Kidney glomerular epithelial cell (primary cell): ENCODE results near the gene N4BP2.

Experiments
- DNase-seq: peaks from one replicate; lab custom pipeline; 2025; lab: John Stamatoyannopoulos, UW

N4BP2 gene

DNA sequence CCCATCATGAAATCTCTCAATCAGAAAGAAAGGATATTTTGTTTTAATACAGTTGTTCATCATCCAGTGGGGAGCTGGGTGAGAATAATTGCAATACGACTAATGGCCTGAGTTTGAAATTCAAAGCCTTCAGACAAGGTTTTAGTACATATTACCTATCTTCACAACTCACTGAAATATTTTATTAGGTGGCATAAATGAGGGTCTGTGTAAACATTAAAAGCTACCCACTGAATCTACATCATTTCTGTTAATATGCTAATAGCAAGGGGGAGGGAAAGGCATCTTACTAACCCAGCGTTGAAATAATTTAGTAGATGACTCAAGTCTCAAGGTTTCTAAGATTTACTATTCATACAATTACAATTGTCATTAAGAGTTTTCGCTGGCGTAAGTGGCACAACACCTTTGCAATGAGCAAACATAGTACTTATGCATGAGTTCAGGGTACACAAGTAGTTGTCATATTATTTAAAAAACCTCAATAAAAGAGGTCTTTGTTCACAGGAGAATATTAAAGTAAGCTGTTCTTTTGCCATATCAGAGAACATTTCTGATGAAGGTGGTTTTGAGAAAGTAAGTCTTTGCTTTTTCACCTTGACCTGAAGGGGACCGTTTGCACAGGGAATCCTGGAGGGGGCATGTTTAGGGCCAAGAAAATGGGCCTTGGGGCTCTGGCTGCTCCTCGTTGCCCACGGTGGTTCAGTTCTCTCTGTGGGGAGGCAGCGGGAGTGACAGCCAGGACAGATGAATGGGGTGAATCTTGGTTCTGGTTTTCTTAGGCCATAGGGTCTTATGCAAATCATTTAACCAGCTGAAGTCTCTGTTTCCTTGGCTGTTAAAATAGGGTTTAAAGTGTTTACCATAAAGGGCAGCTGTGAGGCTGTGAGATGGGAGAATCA lies 135.7 kb downstream of the N4BP2 start:
- no peak for DNase-seq

DNA sequence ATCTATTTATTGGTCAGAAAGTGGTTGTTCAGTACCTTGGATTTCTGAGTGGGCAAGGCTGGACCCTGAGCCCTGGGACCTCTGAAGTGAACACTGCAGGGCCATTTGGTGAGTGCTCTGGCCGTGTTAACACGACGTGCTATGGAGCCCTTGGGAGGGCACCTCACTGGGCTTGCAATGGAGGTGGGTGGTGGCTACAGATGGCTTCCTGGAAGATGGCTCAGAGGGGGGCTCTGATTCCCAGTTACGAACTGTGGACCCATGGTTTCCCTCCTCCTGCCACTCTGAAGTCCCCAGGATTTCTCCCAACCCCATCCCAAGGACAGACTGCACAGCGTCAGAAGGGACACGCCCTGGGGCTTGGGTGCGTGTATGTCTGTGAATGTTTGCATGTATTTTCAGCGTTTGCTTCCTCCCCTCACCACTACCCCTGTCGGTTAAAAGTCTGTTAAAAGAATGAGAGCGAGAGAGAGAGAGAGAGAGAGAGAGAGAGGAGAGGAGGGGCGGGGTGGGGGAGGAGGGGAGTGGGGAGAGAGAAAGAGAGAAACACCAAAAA lies 136.4 kb downstream of the N4BP2 start:
- no peak for DNase-seq

- DNase-seq: no peak
Measured at GRCh38 chr4:40193578-40193977, 136.9 kb downstream of the N4BP2 start.

DNA sequence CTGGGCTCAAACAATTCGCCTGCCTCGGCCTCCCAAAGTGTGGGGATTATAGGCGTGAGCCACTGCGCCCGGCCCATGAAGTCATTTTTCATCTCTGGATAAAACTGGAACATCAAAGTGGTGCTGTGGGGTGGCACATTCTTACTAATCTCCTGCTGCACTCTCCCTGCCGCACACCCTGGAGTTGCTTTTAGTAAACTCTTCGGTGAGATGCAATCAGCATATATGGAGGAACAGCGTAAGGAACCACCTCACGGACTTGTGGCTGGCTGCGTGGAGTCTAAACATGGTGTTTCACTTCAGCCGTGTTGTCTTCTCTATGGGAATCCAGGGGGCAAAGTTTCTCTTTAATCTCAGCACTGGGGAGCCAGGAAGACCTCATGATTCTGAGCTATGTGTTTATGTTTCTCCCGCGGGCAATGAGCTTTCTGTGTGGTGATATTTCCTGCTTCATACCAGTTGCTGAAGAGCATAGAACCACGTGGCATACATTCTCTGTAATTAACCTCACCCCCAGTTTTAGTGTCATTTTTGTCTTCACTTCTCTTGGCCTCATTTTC lies 138.0 kb downstream of the N4BP2 start:
- DNase-seq: no peak

DNA sequence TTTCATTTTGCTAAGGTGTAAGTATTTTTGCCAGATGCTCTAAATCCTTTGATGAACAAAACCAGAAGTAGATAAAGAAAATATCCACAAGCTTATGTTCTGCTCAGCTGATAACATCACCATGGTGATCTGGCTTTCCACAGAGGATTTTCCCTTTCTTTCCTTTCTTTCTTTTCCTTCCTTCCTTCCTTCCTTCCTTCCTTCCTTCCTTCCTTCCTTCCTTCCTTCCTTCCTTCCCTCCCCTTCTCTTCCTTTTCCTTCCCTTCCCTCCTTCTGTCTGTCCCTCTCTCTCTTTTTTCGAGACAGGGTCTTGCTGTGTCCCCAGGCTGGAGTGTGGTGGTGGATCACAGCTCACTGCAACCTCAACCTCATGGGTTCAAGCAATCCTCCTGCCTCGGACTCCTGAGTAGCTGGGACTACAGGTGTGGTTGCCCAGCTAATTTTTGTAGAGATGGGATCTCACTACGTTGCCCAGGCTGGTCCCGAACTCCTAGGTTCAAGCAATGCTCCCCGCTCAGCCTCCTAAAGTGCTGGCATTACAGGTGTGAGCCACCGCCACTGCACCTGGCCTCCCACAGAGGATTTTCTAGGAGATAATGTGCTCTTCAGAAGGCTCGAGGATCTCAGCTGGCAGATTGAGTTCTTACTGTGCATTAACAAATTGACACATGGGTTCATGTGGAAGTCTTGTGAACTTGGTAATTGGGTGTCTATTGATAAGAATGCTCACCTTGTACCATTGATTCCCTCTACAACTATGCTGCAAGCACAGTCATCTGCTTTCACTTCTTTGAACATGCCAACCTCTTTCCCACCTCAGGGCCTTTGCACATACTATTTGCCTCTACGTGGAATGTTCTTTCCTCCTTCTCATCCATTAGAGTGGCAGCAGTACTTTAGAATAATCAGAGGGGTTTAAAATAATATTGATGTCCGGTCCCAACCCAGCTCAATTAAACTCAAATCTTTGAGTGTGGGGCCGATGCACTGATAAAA lies 138.8 kb downstream of the N4BP2 start:
- no peak for DNase-seq

- DNase-seq: no peak
Measured at GRCh38 chr4:40196272-40196671, 139.6 kb downstream of the N4BP2 start.

DNA sequence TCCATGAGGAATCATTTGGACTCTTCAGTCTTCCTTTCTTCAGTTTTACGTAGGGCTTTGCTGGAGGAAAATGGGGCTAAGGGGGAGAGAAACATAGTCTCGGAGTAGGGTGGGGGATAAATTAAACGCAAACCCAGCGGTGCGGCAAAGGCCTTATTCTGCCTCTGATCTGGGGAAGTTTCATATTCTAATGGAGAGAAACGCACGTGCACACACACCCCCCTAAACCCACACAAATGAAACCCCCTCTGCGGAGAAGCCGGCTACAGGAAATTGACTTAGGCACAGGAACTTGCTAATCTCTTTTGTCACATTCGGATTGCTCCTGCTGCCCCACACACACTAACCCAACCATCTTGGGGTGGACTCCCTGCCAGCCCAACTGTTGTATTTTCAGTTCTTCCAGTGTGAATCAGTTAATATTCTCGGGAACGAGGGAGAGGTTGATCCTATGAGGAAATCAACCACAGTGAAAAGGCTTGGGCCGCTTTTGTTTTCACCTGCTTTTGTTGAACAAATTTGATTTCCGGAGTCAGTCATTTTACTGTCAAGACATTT lies 140.2 kb downstream of the N4BP2 start, which contains the start of gene RHOH:
RHOH (plus strand) TSS at position 308 of the 558 bp plus-strand sequence. CDS start 46,356 bp downstream, outside the sequence.
- no peak for DNase-seq

DNA sequence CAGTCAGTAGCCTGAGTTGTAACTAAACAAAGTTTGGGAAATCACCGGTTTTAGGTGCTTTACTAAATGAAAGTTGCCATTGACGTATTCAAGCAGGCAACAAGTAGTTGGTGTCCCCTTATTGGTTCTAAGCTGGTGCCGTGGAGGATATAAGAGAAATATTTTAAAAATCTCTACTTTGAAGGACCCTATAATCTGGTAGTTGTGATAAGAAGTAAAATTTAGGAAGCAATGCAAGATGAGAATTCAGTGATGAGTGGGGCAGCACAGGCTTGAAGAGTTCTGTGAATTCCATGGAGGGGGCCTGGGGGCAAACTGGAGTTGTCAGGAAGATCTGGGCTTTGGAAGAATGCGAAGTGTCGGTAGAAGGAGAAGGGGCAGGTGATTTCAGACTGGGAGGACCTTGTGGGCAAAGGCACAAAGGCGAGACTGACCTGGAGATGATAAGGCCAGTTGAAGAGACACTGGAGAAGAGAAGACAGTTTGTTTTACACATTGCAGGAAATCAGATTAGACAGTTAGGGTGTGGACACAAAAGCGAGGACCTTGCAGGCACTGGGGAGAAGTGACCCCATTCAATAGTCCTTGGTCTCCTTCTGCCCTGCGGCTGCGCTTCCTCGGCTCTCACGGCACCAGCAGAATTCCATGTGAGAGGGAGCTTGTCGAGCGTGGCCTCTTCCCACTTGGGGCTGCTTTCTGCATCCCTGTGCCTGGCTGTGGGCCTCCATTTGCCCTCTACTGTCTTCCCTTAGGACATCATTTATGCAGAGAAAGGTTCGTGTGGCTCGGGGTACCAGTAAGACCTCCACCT lies 141.4 kb downstream of the N4BP2 start:
- no peak for DNase-seq

GRCh38 chr4:40199179-40199670 lies 142.6 kb downstream of the N4BP2 start:
- DNase-seq: no peak

DNA sequence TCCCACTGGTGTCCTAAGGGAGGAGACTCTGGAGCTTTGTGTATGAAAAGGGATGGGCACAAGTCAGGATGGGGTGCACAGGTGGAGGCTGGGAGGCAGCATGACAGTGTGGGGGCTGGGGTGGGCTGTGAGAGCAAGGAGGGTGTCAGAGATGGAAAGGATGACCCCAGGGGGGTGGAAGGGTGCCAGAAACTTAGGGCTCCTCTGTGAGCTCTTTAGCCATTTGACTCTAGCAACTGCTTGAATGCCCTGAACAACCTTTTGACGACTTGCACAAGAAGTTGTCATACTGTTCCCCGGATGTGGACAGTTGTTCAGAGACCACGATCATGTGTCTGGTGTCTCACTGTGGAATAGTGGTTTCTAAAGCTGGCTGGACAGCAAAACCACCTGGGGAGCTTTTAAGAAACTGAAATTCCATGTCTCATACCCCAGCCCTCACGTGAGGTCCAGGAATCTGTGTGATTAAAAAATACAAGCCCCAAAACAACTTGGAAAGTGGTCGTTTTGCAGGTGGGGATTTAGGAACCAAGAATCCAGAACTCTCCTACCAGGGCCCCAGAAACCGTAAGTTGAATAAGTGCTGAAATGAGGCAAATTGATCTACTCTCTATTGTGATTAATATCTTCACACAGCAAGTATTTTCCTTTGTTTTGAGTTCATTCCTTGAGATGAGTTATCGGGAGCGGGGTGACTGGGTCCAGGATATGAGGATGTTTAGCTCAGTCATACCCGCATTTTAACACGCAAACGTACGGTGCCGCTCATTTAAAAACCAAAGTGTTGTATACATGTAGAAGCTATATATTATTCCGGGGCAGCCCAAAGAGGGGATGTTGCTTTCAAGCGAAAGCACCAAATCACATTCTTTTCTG lies 143.6 kb downstream of the N4BP2 start:
- DNase-seq: no peak

GRCh38 chr4:40200875-40201801 lies 144.5 kb downstream of the N4BP2 start:
- DNase-seq: no peak

GRCh38 chr4:40201898-40202297 lies 145.2 kb downstream of the N4BP2 start:
- no peak for DNase-seq

DNA sequence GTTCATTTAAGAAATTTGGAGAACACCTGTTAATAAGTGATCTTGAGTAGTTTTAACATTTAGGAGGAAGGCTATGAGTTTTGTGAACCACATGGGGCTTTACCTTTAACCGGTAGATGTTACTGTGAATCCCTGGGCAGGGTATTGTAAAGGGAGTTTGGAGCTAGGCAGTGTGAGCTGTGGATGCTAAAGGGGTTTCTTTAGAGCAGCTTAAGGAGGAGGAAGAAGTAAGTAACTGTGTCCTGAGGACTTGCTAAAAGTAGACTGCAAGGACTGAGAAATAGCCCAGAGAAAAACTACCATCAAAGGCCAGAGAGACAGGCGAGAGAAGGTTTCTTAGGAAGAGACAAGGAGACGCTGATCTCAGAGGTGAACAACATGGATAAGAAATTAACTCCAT lies 145.8 kb downstream of the N4BP2 start:
- no peak for DNase-seq

- no peak for DNase-seq
Measured at GRCh38 chr4:40204507-40205258, 148.0 kb downstream of the N4BP2 start.

- DNase-seq: no peak
Measured at GRCh38 chr4:40205259-40206198, 148.9 kb downstream of the N4BP2 start.

- no peak for DNase-seq
Measured at GRCh38 chr4:40206426-40206825, 149.8 kb downstream of the N4BP2 start.
